GM12891 (cell line): ENCODE results near the gene TSR3.

ENCODE experiments used
- POLR2A ChIP-seq: IDR thresholded peaks from 2 replicates; pipeline ENCODE4 v1.6.1; 2011; ENCODE audit warnings: low read depth, low read length, control low read depth
- POLR2AphosphoS5 ChIP-seq: IDR thresholded peaks from 2 replicates; pipeline ENCODE4 v1.6.1; 2011; ENCODE audit warnings: low read depth, low read length, control low read depth

GRCh38 chr16:1312467-1312816 lies 39.2 kb downstream of the TSR3 start:
- TF ChIP-seq POLR2AphosphoS5 (no peak), POLR2A (no peak)
